ENCODE data around the gene PHF2.

Gene PHF2

DNA sequence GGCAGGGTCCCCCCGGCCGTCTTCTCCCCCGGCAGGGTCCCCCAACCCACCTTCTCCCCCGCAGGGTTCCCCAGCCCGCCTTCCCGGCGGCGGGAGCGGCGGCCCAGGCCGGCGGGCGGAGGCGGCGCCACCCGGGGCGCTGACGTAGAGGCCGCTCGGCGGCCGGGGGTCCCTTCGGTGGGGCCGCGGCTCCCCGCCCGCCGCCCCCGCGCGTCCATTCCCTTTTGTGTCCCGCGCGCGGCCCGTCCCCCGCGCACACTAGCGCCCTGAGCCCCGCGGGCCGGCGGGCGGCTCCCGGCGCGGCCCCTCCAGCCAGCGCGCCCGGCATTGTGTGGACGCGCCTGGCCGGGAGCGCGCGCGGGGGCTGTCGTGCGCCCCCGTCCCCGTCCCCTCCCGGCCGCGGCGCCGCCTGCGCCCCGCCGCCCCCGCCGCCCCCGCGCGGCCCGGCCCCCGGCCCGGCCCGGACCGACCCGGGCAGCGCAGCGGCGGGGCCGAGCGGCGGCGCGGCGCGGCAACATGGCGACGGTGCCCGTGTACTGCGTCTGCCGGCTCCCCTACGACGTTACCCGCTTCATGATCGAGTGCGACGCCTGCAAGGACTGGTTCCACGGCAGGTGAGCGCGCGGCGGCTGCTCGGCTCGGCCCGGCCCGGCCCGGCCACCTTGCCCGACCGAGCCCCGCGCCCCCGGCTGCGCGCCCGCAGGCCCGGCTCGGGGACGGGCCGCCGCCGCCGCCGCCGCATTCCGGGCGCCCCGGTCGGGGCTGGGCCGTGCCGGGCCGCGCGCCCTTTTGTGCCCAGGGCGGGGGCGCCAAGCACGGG is at the start of gene PHF2:
PHF2 (plus strand) TSS at position 327 of the 820 bp plus-strand sequence; CDS start at position 517, 190 bp downstream.
- DNase-seq, result no peak

GRCh38 chr9:93531374-93531773 is 45.0 kb upstream of the PHF2 start:
- DNase-seq, result no peak

- no peak for DNase-seq
These were observed 44.2 kb upstream of the PHF2 start for GRCh38 chr9:93532141-93532540.

DNA sequence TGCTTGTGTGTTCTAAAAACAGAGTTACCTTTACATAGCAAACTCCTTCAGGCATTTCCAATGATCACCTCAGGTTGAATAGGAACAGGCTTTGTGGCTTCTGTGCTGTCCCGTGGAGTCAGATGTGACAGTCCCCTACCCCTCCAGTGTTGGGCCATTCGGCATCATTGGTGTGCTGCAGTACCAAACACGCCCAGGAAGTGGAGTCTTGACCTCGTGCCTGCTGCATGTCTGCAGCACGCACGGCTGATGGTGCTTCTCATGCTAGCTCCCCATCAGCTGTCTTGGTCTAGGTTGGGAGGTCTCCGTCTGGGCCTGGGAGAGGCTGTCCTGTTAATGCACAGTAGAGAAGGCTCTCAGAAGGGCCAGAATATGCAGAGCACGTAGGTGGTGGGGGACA is 42.5 kb upstream of the PHF2 start:
- DNase-seq, result no peak

- DNase-seq, result no peak
These were observed 40.2 kb upstream of the PHF2 start for GRCh38 chr9:93536167-93536566.

DNA sequence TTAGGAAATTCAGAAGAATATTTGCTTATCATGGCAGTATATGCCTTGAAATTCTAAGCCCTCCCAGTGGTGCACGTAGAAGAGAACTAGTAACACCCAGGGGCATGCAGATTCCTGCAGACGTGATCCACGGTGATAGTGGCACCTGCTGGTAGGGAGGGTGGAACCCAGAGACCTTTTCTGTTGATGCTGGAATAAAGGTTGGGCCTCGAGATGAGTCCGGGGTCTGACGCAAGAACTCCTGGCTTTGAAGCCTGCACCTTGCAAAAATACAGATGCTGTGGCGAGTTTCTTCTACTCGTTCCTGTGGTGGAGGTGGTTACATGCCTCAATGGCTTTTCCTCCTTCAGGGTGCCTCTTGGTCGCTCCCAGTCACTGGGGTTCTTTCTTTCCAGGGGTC is 39.5 kb upstream of the PHF2 start:
- no peak for DNase-seq

DNA sequence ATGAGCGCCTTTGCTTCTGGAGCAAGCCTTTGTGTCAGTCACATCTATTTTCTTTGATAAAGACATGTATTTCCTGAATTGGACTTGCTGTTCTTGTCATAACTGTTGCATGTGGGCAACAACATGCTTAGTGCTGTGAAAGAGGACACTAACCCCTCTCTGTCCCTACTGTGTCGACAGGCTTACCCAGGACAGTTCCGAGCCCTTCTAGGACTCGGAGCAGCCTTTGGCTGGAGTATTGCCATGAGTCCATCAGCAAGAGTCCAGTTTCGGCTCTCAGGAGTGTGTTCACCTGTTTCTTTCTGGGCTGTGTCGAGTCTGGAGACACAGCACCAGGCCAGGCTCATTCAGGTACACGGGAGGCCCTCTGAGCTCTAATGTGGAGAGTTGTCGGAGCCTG is 36.1 kb upstream of the PHF2 start:
- no peak for DNase-seq

DNA sequence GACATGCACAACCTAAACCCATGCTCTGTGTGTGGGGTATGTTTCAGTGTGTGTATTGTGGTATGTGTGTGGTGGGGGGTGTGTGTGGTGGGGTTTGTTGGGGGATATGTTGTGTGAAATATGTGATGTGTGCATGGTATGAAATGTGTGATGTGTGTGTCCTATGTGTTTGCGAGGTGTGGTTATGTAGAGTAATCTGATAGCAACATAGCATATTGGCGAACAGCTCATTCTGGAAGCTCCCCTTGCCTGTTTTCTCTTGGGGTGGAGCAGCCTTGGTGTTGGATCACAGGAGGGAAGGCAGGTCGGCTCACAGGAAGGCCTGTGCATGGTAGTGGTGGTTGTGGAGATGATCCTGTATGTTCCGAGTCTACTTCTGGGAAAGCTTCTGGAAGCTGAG is 35.4 kb upstream of the PHF2 start:
- no peak for DNase-seq

DNA sequence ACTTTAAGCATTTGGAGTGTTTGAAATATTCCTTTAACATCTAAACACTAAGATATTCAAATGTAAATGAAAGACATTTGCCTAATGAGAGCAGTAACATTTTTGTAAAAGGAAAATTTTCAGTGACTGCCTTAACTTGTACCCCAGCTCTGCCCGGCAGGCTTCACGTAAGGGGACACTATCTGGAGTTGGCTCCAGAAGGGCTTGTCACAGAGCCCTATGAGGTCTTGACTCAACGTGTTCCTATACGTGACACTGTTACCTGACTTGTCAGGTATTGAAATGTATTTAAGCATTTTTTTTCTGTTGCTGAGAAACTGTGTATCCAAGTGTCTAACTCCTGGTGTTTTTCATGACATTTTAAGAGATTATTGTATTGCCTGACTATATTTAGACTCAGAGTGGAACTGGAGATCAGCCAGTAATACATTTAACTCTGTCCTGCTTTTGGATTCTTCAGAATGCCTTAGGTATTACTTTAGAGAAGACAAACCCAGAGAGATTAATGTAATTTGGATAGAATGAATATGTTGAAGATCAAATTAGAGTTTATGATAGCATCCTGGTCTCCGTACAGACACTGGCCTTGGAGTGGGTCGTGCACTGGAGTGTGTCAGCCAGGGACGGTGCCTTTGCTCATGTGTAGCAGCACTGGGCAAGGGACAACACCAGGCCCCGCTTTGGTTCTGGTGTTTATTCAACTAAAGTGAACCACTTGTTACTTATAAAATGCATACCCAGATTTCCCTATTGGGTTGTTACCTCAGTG is 34.6 kb upstream of the PHF2 start:
- DNase-seq, result no peak

GRCh38 chr9:93543117-93543516 is 33.3 kb upstream of the PHF2 start:
- no peak for DNase-seq

GRCh38 chr9:93546356-93546755 is 30.0 kb upstream of the PHF2 start:
- no peak for DNase-seq

- no peak for DNase-seq
These were observed 26.8 kb upstream of the PHF2 start for GRCh38 chr9:93549611-93550010.

- no peak for DNase-seq
These were observed 23.5 kb upstream of the PHF2 start for GRCh38 chr9:93552923-93553322.

GRCh38 chr9:93555370-93555769 is 21.0 kb upstream of the PHF2 start:
- no peak for DNase-seq

DNA sequence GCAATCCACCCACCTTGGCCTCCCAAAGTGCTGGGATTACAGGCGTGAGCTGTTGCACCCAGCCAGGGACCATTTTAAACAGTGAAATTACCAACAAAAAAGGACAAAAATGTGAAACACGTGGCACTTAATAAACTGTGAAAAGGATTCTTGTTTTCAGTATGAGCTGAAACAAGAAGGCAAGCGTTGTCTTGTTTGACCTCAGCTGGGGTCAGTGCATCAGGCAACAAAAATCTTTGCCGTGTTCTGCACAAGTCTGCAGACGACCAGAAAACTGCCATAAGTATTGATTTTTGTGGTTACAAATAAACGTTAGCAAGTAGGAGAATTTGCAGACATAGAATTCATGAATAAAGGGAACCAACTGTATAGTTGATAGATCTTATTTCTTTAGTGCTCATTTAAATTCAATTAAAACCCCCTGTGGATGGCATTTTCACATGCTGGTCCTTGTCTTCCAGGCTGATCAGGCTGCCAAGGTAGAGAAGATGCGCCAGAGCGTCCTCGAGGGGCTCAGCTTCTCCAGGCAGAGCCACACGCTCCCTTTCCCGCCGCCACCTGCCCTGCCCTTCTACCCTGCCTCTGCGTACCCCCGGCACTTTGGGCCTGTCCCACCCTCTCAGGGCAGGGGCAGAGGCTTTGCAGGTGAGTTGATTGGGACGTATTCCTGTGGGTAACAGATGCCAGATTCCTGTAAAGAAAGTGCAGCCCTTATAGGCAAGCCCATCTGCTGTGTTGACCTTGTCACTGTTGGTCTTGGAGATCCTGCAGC is 18.8 kb upstream of the PHF2 start:
- DNase-seq, result no peak

DNA sequence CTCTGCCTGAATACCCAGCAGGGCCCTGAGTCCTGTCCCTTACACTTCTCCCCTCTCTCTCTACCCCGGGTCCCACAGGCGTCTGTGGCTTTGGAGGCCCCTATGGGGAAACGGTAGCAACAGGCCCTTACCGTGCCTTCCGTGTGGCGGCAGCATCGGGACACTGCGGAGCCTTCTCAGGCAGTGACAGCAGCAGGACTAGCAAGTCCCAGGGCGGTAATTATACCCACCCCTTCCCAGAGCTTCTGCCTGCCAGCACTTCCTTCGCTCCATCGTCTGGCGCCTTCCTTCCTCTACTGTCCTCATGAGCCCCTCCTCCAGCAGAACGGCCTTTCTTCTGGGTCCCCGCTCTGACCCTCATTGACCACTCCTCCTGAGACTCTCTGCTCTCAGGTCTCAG is 17.9 kb upstream of the PHF2 start:
- DNase-seq, result no peak

GRCh38 chr9:93560991-93561390 is 15.4 kb upstream of the PHF2 start:
- no peak for DNase-seq

GRCh38 chr9:93562157-93562556 is 14.2 kb upstream of the PHF2 start:
- DNase-seq, result no peak

- DNase-seq, result no peak
These were observed 11.3 kb upstream of the PHF2 start for GRCh38 chr9:93565089-93565488.

GRCh38 chr9:93566408-93567270 is 9.7 kb upstream of the PHF2 start:
- DNase-seq, result peak; percentile 91 to 95

DNA sequence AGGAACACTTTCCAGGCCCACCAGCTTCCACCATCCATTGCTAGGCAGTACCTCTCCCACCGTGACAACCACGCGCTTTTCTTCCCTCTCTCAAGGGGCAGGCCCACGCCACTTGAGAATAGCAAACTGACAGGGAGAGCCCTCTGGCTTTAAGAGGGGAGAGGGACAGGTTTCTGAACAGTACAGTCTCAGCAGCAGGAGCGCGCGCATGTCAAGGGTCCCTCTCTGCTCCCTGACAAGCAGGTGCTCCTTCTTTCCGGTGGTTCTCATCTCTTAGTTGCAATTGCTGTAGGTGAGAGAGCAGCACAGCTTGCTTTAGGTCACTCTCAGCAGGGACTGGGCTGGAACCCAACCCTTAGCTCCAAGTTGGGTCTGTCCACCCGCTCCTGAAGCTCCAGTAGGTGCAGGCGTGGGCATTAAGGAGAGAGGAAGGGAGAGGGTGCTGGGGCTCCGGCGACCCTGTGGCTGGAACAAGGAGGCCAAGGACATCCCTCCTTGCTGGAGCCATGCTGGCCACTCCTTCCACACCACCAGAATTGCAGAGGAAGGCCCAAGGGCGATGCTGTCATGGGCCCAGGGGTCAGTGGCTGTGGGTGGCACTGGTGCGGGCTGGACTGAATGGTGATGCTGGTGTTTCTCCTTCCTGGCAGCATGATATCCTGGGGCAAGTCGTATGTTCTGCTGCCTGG is 9.0 kb upstream of the PHF2 start:
- DNase-seq, result no peak

GRCh38 chr9:93568169-93568568 is 8.2 kb upstream of the PHF2 start:
- no peak for DNase-seq

Data from AML-193 (cell line).